GM19372 (cell line): ENCODE measurements around the gene PRKAG1.
"Not testable (repeated sequence)": the region's sequence is repeated elsewhere in the genome, so short reads cannot be mapped to it uniquely, and the experiment has no call there.

Experiments used
- ATAC-seq: cut with Tn5 transposase; IDR thresholded peaks from one replicate; pipeline ENCODE4 v1.9.1; 2021; ENCODE audit warnings: mild to moderate bottlenecking, low read depth, moderate library complexity; ENCODE audit not compliant: unreplicated experiment

The PRKAG1 gene

GRCh38 chr12:49018261-49019119 lies at the start of gene PRKAG1:
PRKAG1 (minus strand) TSS chr12:49018776; CDS start chr12:49018740, 36 bp downstream.
- peak; percentile 82 for ATAC-seq

GRCh38 chr12:49066120-49066519 lies 47.5 kb upstream of the PRKAG1 start:
- ATAC-seq, result no peak

- ATAC-seq, result no peak
These were observed 46.2 kb upstream of the PRKAG1 start for GRCh38 chr12:49064767-49065152.

GRCh38 chr12:49061916-49062315 lies 43.3 kb upstream of the PRKAG1 start:
- ATAC-seq, result not testable (repeated sequence)

GRCh38 chr12:49061157-49061650 lies 42.6 kb upstream of the PRKAG1 start:
- ATAC-seq, result no peak

GRCh38 chr12:49060237-49061156 lies 41.9 kb upstream of the PRKAG1 start, which contains the start of gene KMT2D:
KMT2D (minus strand) TSS chr12:49060794; CDS start chr12:49055324, 5,470 bp downstream.
- peak; percentile 48 for ATAC-seq

GRCh38 chr12:49059299-49060171 lies 41.0 kb upstream of the PRKAG1 start:
- peak; percentile 4 for ATAC-seq

- no peak for ATAC-seq
These were observed 40.4 kb upstream of the PRKAG1 start for GRCh38 chr12:49059045-49059298.

GRCh38 chr12:49058366-49059044 lies 39.9 kb upstream of the PRKAG1 start:
- no peak for ATAC-seq

- no peak for ATAC-seq
These were observed 39.3 kb upstream of the PRKAG1 start for GRCh38 chr12:49057888-49058287.

GRCh38 chr12:49055978-49056754 lies 37.6 kb upstream of the PRKAG1 start:
- peak; percentile 58 for ATAC-seq

- no peak for ATAC-seq
These were observed 36.5 kb upstream of the PRKAG1 start for GRCh38 chr12:49055092-49055491.

- ATAC-seq, result no peak
These were observed 35.9 kb upstream of the PRKAG1 start for GRCh38 chr12:49054524-49054923.

- ATAC-seq, result no peak
These were observed 35.5 kb upstream of the PRKAG1 start for GRCh38 chr12:49054096-49054495.

- ATAC-seq, result no peak
These were observed 34.1 kb upstream of the PRKAG1 start for GRCh38 chr12:49052451-49053208.

GRCh38 chr12:49051777-49052438 lies 33.3 kb upstream of the PRKAG1 start:
- no peak for ATAC-seq

GRCh38 chr12:49051373-49051764 lies 32.8 kb upstream of the PRKAG1 start:
- no peak for ATAC-seq
